Choroid plexus epithelial cell (primary cell): ENCODE data around the gene JAKMIP3.

Experiments
- DNase-seq: peaks from one replicate; pipeline ENCODE4 v3.0.0-alpha.2; 2010; ENCODE audit warnings: low read depth
- H3K4me3 ChIP-seq: 2 replicates; pipeline ENCODE4 v1.5.1; 2011; ENCODE audit warnings: low read depth, mild to moderate bottlenecking, control low read depth, low read length, moderate library complexity
- CTCF ChIP-seq: conservative IDR thresholded peaks from 2 replicates; pipeline ENCODE4 v1.5.1; 2011; ENCODE audit warnings: low read depth, mild to moderate bottlenecking, control low read depth, inconsistent platforms, low read length, moderate library complexity

The JAKMIP3 gene

DNA sequence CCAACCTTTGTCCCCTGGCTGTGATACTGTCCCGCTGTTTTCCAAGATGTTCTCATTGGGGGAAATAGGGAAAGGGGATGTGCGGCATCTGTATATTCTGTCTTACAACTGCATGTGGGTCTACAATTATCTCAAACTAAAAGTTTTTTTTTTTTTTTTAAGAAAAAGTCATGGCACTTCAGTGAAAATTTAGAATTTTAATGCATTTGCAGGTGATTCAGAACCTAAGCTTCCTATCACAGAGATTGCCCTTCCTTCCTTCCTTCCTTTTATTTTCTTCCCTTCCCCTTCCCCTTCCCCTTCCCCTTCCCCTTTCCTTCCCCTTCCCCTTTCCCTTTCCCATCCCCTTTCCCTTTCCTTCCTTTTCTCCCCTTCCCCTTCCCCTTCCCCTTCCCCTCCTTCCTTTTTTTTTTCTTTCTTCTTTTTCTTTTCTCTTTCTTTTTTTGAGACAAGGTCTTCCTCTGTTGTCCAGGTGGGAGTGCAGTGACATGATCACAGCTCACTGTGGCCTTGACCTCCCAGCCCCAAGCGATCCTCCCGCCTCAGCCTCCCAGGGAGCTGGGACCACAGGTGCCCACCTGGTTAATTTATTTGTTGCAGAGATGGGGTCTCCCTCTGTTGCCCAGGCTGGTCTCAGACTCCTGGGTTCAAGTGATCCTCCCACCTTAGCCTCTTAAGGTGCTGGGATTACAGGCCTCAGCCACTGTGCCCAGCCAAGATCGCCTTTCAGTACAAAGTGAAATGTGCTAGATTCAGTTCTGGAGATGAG is 32.0 kb downstream of the JAKMIP3 start:
- DNase-seq, result no peak
- no peak for TF ChIP-seq CTCF

DNA sequence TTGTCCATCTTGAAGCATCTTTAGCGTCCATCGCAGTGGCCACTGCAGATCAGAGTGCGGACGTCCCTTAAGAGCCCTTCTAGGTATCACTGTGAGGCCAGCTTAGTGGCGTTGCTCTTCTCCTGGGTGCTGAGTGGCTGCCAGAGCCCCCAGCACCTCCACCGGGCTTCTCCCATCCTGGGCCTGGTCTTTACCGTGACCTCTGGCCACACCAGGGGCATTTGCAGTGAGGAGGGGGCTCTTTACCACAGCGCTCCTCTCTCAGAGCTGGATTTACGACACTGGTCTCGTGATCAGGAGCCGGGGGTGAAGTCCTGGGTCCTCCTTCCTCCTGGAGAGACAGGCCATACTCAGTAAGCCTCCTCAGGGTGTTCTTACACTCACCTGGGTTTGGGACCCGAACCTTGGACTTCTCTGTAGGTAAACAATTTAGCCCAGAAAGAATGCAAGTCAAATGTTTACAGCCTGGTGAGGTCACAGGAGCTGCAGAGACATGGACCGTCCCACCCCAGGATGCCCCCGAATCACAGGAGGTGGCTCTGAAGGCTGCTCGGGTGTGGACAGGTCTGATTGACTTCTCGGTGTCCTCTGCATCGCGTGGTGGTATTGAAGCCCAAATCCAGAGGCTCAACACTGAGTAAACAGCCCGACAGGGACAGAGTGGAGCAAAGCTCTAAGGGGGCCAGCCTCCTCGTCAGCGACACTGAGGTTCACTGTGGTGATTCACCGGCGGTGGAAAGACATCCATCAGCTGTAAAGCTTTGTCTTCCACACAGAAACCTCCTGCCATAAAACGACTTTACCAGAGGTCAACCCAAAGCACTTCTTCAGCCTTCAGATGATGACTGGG is 33.0 kb downstream of the JAKMIP3 start:
- no peak overlapping the region for H3K4me3 ChIP-seq
- DNase-seq, result no peak
- TF ChIP-seq CTCF, result no peak

More for the DNA sequence above, 32.0 kb downstream of the JAKMIP3 start:
- H3K4me3 ChIP-seq, result no peak overlapping the region

DNA sequence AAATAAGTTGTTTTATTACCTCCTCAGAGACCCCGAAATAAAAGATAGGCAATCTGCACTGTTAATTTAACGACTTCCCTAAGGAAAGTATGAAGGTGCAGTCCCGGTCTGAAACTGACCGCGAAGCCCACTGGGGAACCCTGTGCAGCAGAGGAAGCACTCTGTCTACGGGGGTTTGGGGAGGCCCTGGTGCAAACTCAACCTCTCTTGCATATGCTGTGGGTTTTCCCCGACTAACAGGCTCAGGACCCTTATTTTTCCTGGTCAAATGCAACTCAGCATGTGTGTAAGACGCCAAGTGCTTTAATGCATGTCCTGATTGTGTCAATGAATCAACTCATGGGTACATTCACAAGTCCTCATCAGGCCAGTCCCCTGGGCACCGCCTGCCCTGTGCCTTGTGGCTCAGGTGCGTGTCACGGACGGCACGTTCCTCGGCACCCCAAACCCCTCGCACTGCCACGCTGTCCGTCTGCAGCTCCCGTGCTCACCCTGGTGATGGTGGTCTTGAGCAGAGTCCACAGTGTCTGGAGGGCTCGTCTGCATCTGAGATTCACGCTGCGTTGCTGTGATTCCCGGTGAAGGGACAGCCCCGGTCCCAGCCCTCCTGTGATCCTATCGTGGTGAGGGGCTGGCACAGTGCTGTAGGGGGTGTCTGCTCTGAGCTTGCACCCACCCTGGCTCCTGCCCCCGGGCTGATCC is 33.8 kb downstream of the JAKMIP3 start:
- no peak for DNase-seq
- no peak for TF ChIP-seq CTCF
- H3K4me3 ChIP-seq, result no peak overlapping the region

DNA sequence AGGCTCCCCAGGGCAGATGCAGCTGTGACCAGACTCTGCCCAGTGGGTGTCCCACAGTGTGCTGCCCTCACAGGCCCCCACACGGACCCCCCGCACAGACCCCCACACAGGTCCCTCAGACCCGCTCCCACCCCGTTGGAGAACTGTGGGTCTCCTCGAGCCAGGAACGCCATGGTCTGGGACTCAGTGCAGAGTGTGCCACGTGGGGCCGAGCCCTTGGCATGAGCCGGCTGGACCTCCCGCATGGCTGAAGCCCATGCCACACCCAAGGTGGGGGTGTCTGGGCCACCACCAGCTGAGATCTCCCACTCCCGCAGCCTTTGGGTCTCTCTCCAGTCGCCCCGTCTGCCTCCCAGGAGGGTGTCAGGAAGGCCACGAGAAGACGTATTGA is 34.3 kb downstream of the JAKMIP3 start:
- TF ChIP-seq CTCF, result no peak
- DNase-seq, result no peak
- no peak overlapping the region for H3K4me3 ChIP-seq

- no peak for TF ChIP-seq CTCF
- DNase-seq, result no peak
- no peak overlapping the region for H3K4me3 ChIP-seq
These were observed 35.0 kb downstream of the JAKMIP3 start for GRCh38 chr10:132100556-132101349.

- H3K4me3 ChIP-seq, result no peak overlapping the region
- no peak for TF ChIP-seq CTCF
- no peak for DNase-seq
These were observed 35.8 kb downstream of the JAKMIP3 start for GRCh38 chr10:132101529-132101928.
